ENCODE results near the gene MLN. TPM values are rescaled to one million over a fixed set of nuclear protein-coding genes. Genes with fewer than 3 reads are reported as not detected.

Gene MLN
- total and polyA plus RNA-seq, 8 donors = 0.28 TPM; not detected in 7

- Histone ChIP-seq H3K4me3 (no peak overlapping the region), H3K4me1 (peaks cover 0 to 6% of the 10 kb centered on the region in 2 donors), H3K9me3 (no peaks in the 10 kb centered on the region), H3K27ac (no peak overlapping the region), H3K36me3 (no peaks in the 10 kb centered on the region), H3K27me3 (peaks cover 0 to 6% of the 10 kb centered on the region in 2 donors)
- DNase-seq = no peak
- TF ChIP-seq, protein P1, sequence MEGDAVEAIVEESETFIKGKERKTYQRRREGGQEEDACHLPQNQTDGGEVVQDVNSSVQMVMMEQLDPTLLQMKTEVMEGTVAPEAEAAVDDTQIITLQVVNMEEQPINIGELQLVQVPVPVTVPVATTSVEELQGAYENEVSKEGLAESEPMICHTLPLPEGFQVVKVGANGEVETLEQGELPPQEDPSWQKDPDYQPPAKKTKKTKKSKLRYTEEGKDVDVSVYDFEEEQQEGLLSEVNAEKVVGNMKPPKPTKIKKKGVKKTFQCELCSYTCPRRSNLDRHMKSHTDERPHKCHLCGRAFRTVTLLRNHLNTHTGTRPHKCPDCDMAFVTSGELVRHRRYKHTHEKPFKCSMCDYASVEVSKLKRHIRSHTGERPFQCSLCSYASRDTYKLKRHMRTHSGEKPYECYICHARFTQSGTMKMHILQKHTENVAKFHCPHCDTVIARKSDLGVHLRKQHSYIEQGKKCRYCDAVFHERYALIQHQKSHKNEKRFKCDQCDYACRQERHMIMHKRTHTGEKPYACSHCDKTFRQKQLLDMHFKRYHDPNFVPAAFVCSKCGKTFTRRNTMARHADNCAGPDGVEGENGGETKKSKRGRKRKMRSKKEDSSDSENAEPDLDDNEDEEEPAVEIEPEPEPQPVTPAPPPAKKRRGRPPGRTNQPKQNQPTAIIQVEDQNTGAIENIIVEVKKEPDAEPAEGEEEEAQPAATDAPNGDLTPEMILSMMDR (IDR thresholded peaks at IDR 0.05) = no peak
- ATAC-seq = no peak
- intact Hi-C loops (cut with DNase I) = no loop called here
Observed at GRCh38 chr6:33845031-33845745, 41.4 kb upstream of the MLN start.

GRCh38 chr6:33843131-33844121 lies 39.6 kb upstream of the MLN start:
- H3K4me3 ChIP-seq = no peak overlapping the region
- intact Hi-C loops (cut with DNase I) = no loop called here
- no peaks in the 10 kb centered on the region for H3K9me3 ChIP-seq
- no peak for DNase-seq
- no peaks in the 10 kb centered on the region for H3K36me3 ChIP-seq
- H3K27ac ChIP-seq = no peak overlapping the region
- H3K27me3 ChIP-seq = no peaks in the 10 kb centered on the region
- ATAC-seq = no peak
- peaks cover 3 to 16% of the 10 kb centered on the region in 2 donors for H3K4me1 ChIP-seq
- TF ChIP-seq, protein P1 (IDR thresholded peaks at IDR 0.05) = no peak

- ATAC-seq = no peak
- TF ChIP-seq, protein P1 (IDR thresholded peaks at IDR 0.05) = no peak
- H3K4me1 ChIP-seq = peaks cover 3 to 16% of the 10 kb centered on the region in 2 donors
- intact Hi-C loops (cut with DNase I) = no loop called here
- H3K4me3 ChIP-seq = no peak overlapping the region
- H3K27me3 ChIP-seq = no peaks in the 10 kb centered on the region
- no peaks in the 10 kb centered on the region for H3K9me3 ChIP-seq
- no peak overlapping the region for H3K27ac ChIP-seq
- DNase-seq = no peak
- no peaks in the 10 kb centered on the region for H3K36me3 ChIP-seq
Observed at GRCh38 chr6:33841868-33842267, 38.1 kb upstream of the MLN start.

- ATAC-seq (no peak), DNase-seq (no peak)
- H3K4me1 ChIP-seq = peaks cover 3 to 16% of the 10 kb centered on the region in 2 donors
- no peaks in the 10 kb centered on the region for H3K27me3 ChIP-seq
- H3K9me3 ChIP-seq = no peaks in the 10 kb centered on the region
- intact Hi-C loops (cut with DNase I) = no loop called here
- no peak overlapping the region for H3K4me3 ChIP-seq
- TF ChIP-seq, protein P1 (IDR thresholded peaks at IDR 0.05) = no peak
- H3K36me3 ChIP-seq = no peaks in the 10 kb centered on the region
- no peak overlapping the region for H3K27ac ChIP-seq
Observed at GRCh38 chr6:33841070-33841469, 37.3 kb upstream of the MLN start.

Measured in left lung (tissue), 10 donors.